NCI-H2029 treated with DMSO at 0.1 percent for 48 hours (cell line): ENCODE results near the gene RSAD2.

ENCODE experiments used
- DNase-seq: peaks from one replicate; lab custom pipeline; 2025; lab: John Stamatoyannopoulos, UW

RSAD2 gene

DNA sequence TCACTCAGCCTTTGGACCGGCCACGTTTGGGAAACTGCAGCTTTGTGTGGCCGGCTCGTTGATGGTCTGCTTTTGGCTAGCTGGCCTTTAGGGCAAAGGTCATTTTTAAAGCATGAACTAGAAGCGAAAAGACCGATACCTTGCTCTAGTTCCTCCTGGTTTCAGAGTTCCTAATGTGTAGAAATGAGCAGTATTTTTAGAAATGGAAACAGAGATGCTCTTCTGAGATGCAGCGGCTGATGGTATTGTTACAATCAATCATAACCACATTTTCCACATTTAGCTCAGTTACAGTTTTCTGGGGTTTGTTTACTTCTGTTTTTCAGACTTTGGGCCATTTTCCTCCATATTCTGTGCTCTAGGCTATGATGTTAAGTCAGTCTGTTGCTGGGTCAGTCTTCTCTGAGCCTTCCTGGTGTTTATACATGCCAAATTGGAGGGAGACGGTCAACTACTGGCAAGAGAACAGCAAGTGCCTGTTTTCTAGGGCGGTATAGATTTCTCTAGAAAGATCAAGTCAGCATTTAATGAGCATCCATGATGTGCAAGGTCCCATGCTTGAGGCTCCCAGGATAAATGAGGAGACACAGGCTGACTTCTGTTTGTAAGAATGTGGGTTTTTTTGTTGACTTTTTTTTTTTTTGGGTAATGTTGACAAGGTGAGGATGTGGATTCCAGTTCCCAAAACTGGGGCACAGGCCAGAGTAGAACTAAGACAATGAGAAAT lies 67.7 kb downstream of the RSAD2 start:
- no peak for DNase-seq

DNA sequence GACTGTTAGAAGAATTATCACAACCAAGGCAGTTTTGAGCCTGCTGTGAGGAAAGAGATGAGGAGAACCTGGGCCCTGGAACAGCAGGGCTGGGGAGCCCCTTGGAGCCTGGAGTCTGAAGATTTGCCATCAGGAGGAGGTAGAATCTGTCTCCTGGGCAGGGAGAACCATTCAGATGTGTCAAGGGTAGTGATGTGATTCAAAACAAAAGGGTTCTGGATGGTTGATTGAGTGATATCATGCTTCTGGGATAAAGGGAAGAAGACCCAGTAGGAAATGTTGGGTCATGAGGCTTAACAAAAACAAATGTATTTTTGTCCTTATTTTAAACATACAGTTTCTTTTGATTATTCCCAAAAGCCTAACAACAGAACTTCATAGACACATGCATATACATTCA lies 68.2 kb downstream of the RSAD2 start:
- no peak for DNase-seq

DNA sequence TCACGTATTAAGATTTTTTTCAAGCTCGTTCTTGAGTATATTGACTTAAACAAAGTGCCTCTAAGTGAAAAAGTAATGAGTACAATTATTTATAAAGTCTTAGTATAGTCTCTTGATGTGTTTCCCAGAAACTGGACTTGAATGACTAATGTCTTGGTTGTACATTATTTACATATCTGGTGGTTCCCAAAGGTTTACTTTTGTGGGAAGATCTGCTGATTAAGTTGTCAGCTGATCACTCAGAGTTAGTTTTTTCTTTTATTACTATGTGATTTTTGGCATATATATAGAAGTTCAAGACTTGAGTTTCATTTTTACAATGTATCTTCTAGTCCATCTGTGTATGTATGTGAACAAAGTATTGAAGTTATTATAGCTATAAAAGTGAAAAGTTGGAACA lies 69.1 kb downstream of the RSAD2 start:
- no peak for DNase-seq
